ENCODE data around the gene GLIS2. TPM values are rescaled to one million over a fixed set of nuclear protein-coding genes. Genes with fewer than 3 reads are reported as not detected.

The GLIS2 gene
- total RNA-seq, 1 experiment from 2014 or later, result 0.45 TPM

DNA sequence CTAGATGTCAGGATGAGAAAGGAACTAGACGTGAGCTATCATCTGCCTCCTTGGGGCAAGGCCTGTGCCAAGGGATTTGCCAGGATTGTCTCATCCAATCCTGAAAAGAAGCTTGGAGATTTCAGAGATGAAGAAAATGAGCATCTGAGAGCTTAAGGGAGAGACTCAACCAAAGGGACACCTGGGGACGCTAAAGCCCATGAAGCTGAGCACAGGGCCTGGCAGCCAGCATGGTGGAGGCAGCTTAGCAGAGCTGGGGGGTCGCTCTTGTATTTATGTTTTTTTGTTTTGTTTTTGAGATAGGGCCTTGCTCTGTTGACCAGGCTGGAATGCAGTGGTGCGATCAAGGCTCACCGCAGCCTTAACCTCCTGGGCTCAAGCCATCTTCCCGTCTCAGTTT lies 18.4 kb upstream of the GLIS2 start:
- no peak for DNase-seq (ENCODE audit: low spot score)

DNA sequence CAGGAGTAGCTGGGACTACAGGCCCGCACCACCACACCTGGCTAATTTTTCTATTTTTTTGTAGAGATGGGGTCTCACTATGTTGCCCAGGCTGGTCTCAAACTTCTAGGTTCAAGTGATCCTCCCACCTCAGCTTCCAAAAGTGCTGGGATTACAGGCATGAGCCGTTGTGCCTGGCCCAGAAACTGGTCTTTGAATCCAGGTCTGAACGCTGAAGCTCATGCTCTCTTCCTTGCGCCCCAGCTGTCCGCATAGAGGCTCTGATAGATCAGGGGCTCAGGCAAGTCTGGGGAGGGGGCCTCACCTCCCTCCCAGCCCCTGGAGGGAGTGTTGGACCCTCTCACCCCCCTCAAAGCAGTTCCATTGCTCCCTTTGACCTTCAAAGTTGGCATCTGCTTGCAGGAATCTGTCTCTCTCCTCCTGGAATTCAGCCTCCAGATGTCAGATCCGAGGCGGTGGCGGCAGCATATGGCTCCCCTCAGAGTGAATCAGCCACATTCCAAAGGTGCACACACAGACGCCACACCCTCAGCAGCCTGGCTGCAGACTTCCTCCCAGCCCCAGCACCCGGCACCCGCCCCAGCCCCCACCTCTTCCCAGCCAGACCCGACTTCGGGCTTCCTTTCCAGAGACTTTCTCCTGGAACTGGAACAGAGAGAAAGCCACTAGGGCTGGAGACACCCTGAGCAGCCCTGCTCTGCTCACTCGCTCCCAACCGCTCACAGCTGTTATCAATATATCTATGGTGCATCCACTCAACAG lies 16.9 kb upstream of the GLIS2 start:
- DNase-seq (ENCODE audit: low spot score), result peak; percentile 93

GRCh38 chr16:4301177-4301576 lies 14.7 kb upstream of the GLIS2 start:
- DNase-seq (ENCODE audit: low spot score), result no peak

GRCh38 chr16:4301968-4302367 lies 13.9 kb upstream of the GLIS2 start:
- DNase-seq (ENCODE audit: low spot score), result no peak

DNA sequence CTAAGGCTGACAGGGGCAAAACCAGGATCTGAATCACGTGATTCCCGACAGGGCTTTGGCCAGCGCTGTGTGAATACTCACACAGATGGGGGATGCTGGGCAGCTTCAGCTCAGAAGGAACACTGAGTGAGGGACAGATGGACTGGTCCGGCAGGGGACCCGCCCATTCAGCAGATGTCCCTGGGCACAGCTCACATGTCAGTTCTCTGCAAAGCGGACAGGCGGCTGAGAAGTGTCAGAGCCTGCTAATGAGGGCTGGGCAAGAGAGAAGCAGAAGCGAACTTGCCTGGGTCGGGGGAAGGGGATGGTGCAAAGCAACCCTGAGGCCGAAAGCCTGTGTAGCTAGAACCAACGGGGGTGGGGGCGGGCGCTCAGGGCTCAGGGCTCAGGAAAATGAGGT lies 11.9 kb upstream of the GLIS2 start:
- DNase-seq (ENCODE audit: low spot score), result no peak

- no peak for DNase-seq (ENCODE audit: low spot score)
These were observed 9.2 kb upstream of the GLIS2 start for GRCh38 chr16:4306470-4307214.

GRCh38 chr16:4307215-4308037 lies 8.4 kb upstream of the GLIS2 start:
- peak; percentile 61 for DNase-seq (ENCODE audit: low spot score)

DNA sequence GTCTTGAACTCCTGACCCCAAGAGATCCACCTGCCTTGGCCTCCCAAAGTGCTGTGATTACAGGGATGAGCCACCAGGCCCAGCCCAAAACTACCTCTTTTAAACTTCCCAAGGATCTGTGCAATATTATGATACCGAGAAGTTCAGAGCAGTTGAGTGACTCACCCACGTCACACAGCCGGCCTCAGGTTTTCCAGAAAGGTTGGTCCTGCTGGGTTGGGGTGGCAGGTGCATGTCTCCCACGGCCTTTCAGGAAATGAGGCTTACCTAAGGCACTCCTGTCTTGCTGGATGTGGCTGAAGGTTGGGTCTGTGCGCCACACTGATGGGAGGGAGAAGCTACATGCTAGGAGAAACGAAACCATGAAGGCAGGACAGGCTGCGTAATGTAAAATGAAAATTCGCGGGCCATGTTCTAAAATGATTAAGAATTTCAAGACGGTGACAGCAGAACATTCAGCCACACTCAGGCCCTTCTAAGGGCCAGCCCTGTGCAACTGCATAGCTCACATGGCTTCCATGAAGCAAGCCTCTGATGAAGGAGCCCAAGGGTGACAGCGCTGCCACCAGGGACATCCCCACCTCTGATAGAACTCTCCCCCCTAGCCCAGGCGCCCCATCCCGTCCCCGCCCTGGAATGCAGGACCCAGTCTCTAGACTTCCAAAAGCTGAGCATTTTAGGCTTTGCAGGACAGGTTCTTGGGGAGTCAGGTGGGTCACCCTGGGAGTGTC lies 6.6 kb upstream of the GLIS2 start:
- DNase-seq (ENCODE audit: low spot score), result no peak

DNA sequence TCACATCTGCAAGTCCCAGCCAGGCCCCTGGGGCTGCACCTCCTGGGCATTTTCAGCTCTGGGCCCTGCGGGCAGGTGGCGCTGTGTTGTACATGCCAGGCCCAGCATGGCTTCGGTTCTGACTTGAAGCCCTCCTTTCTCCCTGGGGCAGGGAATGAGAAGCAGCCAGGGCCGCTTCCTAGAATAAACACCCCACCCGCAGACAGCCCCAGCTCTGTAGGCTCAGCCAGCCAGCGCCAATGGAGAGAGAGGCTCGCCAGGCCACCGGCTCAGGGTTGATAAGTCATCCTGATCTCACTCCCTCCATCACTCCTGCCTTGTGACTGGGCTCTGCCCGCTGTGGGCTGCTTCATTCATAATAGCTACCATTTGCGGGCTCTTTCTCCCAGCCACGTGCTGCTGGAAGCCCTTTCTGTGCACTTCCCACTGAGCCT lies 6.0 kb upstream of the GLIS2 start:
- peak; percentile 88 for DNase-seq (ENCODE audit: low spot score)

GRCh38 chr16:4313563-4314531 lies 2.0 kb upstream of the GLIS2 start:
- DNase-seq (ENCODE audit: low spot score), result no peak

- no peak for DNase-seq (ENCODE audit: low spot score)
These were observed 1.2 kb upstream of the GLIS2 start for GRCh38 chr16:4314532-4315185.

DNA sequence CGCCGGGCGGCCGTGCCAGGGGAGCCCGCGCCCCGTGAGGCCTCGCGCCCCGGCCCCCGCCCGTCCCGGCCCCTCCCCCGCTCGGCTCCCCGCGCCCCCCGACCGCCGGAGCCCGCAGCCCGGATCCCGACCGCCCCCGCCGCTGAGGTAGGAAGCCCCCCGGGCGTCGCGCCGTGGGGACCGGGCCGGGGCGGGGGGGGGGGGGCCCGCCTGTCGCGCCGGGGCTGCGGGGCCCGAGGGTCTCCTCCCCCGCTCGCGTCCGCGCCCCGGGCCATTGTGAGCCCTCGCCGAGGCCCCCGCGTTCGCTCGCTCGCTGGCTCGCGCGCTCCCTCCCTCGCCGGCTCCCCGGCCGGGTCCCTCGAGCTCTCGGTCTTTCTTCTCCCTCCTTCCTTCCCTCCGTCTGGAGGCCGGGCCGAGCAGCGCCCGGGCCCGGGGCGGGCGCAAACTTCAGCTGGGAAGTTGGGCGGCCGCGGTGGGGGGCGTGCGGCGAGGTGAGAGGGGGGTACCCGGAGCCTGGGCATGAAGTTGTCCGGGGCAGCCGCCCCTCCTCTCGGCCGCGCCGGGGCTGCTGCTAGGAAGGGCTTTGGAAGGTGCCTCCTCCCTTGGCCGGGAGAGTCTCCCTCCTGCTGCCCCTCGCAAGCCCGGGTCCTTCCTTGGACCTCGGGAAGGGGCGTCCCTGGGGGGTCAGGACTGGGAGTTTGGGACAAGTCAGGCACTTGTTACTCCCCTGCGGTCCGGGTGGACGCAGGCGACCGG lies 419 bp downstream of the GLIS2 start:
- DNase-seq (ENCODE audit: low spot score), result no peak

DNA sequence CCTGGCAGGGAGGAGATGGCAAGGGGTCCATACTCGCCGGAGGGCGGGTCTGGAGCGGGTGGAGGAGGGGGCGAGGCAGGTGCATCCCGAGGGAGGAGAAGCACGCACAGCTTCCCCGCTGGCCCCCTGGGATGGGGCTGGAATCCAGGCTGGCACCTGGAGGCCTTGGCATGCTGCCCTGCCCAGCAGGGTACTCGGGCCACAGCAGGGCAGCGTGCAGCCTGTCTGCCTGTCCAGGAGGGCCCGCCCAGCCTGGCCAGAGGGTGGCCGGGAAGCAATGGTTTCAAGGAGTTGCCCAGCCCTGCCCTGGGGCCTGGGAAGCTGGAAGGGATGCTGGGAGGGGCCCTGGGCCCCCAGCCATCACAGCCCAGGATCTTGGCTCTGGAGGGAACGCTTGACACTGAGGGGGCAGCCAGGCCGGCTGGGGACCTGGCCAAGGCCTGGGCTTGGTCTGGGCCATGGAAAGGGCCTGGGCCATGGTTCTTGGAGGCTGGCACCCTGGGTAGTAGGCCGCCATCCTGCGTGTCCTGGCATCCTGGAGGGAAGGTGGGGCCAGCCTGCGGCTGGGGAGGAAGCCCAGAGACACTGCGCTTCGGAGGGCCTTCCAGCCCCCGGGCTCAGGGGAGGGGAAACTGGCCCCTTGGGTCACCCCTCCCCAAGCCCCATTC lies 1.1 kb downstream of the GLIS2 start:
- peak; percentile 39 for DNase-seq (ENCODE audit: low spot score)

DNA sequence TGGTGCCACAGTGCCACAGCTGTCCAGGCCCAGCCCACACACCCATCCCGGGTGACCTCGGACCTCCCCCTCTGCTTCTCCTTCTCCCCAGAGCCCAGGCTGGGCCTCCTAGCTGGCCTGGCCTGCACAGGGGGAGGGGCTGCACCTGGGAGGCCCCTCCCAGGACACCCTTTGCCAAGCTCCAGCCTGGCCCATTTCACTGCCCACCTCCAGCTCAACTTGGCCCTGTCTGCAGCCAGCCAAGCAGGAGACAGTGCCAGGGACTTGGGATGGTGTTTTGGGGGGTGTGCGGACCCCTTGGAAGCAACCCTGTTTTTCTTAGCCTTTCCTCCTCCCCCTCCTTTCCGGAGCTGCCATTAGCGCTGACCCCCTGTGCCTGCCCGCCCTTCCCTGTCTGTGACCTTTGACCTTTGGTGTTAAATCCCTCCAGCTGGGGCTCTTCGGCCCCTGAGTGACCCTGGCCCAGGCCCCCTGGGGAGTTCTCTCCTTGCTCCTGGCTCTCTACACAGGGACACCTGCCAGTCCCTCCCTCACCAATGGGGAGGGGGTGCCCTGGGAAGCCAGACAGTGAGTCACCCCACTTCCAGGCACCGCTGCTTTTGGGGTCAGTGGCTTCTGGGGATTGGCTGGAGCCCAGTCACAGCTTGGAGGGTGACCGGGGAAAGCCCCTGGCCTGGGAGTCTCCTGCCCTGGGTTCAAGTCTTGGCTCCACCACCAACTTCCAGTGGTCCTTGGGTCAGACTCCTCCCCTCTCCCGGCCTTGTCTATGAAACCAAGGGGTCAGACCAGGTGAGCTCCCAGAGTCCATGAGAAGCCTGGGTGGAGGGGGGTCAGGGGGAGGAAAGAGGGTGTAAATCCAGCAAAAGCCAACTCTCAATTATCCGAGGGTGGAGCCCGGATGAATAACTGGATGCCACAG lies 1.9 kb downstream of the GLIS2 start:
- DNase-seq (ENCODE audit: low spot score), result no peak

- DNase-seq (ENCODE audit: low spot score), result no peak
These were observed 2.6 kb downstream of the GLIS2 start for GRCh38 chr16:4318451-4318910.

GRCh38 chr16:4318967-4319366 lies 3.1 kb downstream of the GLIS2 start:
- no peak for DNase-seq (ENCODE audit: low spot score)
